Esophagus muscularis mucosa (tissue), 4 donors: ENCODE results near the gene FXYD4. TPM values are rescaled to one million over a fixed set of nuclear protein-coding genes. Genes with fewer than 3 reads are reported as not detected.

Experiments used
- DNase-seq: peaks from one replicate; pipeline ENCODE4 v3.0.0-alpha.2; 2017; ENCODE audit errors: extremely low spot score
- H3K27ac ChIP-seq, 4 donors: fragments of 200-600 bp; sonication (generic); replicated peaks in 1 of 4; 1 replicate in 3 of 4; 2 replicates in 1 of 4; pipeline ENCODE4 v1.5.1; 2016 to 2019; ENCODE audit warnings: mild to moderate bottlenecking in 1 of 4
- H3K27me3 ChIP-seq, 4 donors: fragments of 200-600 bp; sonication (generic); one replicate each; pipeline versions ENCODE4 v1.5.1 to v1.6.0; 2016 to 2019
- H3K36me3 ChIP-seq, 4 donors: fragments of 200-600 bp; sonication (generic); one replicate each; pipeline ENCODE4 v1.5.1; 2016 to 2019
- H3K4me1 ChIP-seq, 4 donors: fragments of 200-600 bp; sonication (generic); one replicate each; pipeline ENCODE4 v1.5.1; 2016 to 2019
- H3K4me3 ChIP-seq, 4 donors: fragments of 200-600 bp; sonication (generic); 1 replicate in 2 of 4; 2 replicates in 2 of 4; pipeline ENCODE4 v1.5.1; 2016 to 2019; ENCODE audit warnings: mild to moderate bottlenecking in 4 of 4, moderate library complexity in 1 of 4
- H3K9me3 ChIP-seq, 4 donors: fragments of 200-600 bp; sonication (generic); 1 replicate in 3 of 4; 2 replicates in 1 of 4; pipeline ENCODE4 v1.5.1; 2016 to 2019
- EP300 ChIP-seq: sonication (generic); formaldehyde crosslinking; IDR thresholded peaks from one replicate; pipeline ENCODE4 v1.6.1; 2017; ENCODE audit warnings: antibody characterized with exemption
- POLR2A ChIP-seq: fragments of 450-650 bp; IDR thresholded peaks from one replicate; pipeline ENCODE4 v1.6.1; 2017; ENCODE audit warnings: antibody characterized with exemption, moderate library complexity, mild to moderate bottlenecking, low read depth
- POLR2AphosphoS5 ChIP-seq, 2 donors: sonication (generic); formaldehyde crosslinking; IDR thresholded peaks; one replicate each; pipeline ENCODE4 v1.6.1; 2017; ENCODE audit warnings: antibody characterized with exemption in 2 of 2
- WGBS: methylation state at CpG from one replicate; pipeline ENCODE4 v1.1.5; 2018; 5-methylcytosine and 5-hydroxymethylcytosine counted together
- intact Hi-C: fragments of 100-400 bp; cut with DNase I; formaldehyde crosslinking; loops from one replicate; pipeline ENCODE4 v1.15.1; 2023
- total RNA-seq, 4 donors: library from RNA; depleted of rRNA; stranded (reverse); fragments of >200 nt; gene quantifications; one replicate each; pipeline versions ENCODE4 v1.1.0 to v1.2.1, GENCODE V29; 2016
- TF ChIP-seq, protein P1 (sequence below), 3 experiments: fragments of 200-600 bp in 2 of 3; fragments of 450-650 bp in 1 of 3; sonication (generic) in 2 of 3; IDR thresholded peaks; one replicate each; pipeline ENCODE4 v1.5.1; 2017 to 2019; ENCODE audit warnings: antibody characterized with exemption in 3 of 3, mild to moderate bottlenecking in 2 of 3, moderate library complexity in 1 of 3

FXYD4 gene
- total RNA-seq, 4 donors from 2014 or later: not detected

DNA sequence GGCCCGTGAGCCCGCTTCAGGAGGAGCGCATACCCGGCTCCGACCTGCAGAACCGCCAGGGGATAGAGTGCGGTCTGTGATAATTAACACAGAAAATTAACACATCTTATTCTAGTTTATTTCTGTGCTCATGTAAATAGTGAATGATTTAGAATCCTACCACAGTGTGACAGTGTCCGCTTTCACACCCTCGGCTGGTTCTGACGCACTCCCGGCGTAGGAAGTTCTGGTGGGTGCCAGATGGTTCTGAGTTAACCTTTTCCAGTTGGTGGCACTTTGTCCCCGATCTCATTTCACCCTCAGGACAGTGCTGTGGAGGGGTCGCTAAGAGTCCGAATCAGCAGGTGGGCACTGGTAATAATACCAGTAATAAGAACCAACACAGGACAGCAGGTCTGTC is 28.3 kb upstream of the FXYD4 start:
- intact Hi-C loops: no loop called here

DNA sequence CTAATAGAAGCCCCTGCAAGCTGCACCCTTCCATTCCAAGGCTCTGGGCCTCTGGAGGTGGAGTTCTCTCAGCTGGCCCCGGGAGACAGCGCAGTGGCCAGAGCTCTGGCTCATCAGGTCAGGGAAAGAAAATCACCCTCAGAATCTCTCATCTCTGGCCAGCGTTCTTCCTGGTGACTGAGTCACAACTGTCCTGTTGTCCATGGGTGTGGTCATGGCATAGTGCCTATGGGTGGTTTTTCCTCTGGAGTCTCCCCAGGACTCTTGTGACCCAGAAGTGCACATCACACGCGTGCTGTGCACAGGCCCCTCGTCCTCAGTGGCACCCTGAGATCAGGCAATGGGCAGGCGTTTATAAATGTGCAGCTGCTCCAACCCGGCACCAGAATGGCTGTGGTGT is 27.4 kb upstream of the FXYD4 start:
- H3K36me3 ChIP-seq: no peaks in the 10 kb centered on the region
- intact Hi-C loops: no loop called here
- no peak overlapping the region for H3K27ac ChIP-seq
- H3K27me3 ChIP-seq: peaks cover 0 to 15% (median 0%) of the 10 kb centered on the region in 4 donors
- TF ChIP-seq POLR2AphosphoS5 (IDR thresholded peaks at IDR 0.05) (no peak), POLR2A (no peak), EP300 (no peak)
- TF ChIP-seq, protein P1, sequence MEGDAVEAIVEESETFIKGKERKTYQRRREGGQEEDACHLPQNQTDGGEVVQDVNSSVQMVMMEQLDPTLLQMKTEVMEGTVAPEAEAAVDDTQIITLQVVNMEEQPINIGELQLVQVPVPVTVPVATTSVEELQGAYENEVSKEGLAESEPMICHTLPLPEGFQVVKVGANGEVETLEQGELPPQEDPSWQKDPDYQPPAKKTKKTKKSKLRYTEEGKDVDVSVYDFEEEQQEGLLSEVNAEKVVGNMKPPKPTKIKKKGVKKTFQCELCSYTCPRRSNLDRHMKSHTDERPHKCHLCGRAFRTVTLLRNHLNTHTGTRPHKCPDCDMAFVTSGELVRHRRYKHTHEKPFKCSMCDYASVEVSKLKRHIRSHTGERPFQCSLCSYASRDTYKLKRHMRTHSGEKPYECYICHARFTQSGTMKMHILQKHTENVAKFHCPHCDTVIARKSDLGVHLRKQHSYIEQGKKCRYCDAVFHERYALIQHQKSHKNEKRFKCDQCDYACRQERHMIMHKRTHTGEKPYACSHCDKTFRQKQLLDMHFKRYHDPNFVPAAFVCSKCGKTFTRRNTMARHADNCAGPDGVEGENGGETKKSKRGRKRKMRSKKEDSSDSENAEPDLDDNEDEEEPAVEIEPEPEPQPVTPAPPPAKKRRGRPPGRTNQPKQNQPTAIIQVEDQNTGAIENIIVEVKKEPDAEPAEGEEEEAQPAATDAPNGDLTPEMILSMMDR (IDR thresholded peaks at IDR 0.05): no peak
- WGBS: 80% methylated on average over 6 of the region's 8 CpGs
- no peak overlapping the region for H3K4me3 ChIP-seq
- DNase-seq: no peak
- H3K4me1 ChIP-seq: peaks cover 0 to 8% (median 0%) of the 10 kb centered on the region in 4 donors
- H3K9me3 ChIP-seq: no peaks in the 10 kb centered on the region

More for the DNA sequence above, 28.3 kb upstream of the FXYD4 start:
- Histone ChIP-seq H3K9me3 (no peaks in the 10 kb centered on the region), H3K36me3 (no peaks in the 10 kb centered on the region), H3K4me3 (no peak overlapping the region), H3K27me3 (peaks cover 0 to 24% (median 0%) of the 10 kb centered on the region in 4 donors), H3K27ac (no peak overlapping the region), H3K4me1 (peaks cover 0 to 8% (median 0%) of the 10 kb centered on the region in 4 donors)
- DNase-seq: no peak
- WGBS: 94% methylated on average over 15 of the region's 15 CpGs
- TF ChIP-seq, protein P1 (IDR thresholded peaks at IDR 0.05): no peak
- TF ChIP-seq POLR2AphosphoS5 (IDR thresholded peaks at IDR 0.05) (no peak), EP300 (no peak), POLR2A (no peak)

DNA sequence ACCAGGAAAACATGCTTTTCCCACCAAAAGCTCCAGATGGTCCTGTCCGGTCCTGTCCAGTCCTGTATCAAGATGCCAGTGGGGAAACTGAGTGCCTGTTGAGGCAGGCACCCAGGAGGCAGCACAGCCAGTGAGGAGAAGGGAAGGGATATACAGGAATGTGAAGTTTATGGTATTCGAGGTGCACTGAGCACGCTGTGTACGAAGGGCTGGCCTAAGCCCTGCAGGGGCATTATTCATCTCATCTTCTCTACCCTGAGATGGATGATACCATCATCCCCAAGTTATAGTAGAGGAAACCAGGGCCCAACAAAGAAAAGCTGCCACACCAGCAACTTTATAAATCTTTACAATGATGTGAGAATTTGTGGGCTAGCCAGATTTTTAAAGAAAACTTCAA is 23.4 kb upstream of the FXYD4 start:
- no peak for DNase-seq
- no peaks in the 10 kb centered on the region for H3K9me3 ChIP-seq

DNA sequence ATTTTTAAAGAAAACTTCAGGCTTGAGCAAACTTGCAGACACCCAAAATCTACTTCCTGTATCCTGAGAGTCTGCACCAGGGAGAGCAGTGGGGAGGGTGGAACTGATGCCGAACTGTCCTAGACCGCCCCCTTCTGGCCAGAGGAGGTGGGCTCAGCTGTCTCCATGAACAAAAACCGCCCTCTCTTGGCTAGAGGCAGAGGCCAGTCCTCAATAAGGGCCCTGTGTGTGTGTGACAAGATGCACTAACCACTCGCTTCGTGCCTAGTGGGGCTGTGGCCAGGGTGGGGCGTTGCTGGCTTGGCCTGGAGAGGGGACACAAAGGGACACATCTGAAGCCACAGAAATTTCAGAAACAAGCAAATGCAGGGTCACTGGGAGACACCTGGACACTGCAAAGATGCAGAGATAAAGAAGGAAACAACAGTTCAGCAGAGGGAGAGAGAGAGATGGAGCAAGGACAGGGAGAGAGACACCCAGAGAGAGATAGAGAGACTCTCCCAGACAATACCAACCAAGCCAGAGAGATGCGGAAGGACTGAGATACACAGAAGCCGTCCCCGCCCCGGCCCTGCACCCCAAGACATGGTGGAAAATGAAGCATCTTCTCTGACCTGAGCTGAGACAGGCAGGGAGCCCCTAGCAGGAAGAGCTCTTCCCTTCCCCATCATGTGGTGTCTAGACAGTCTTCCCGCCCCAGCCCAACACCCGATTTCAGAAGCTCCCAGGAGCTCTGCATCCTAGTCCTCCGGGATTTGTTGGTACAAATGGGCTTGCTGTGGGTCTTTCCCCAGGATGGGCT is 22.7 kb upstream of the FXYD4 start:
- no peak overlapping the region for H3K27ac ChIP-seq
- intact Hi-C loops: loop anchor here (2.0 kb wide), 1 partner anchor 56 kb away; no protein-coding TSS in a partner anchor
- H3K36me3 ChIP-seq: no peaks in the 10 kb centered on the region
- TF ChIP-seq EP300 (no peak), POLR2AphosphoS5 (IDR thresholded peaks at IDR 0.05) (no peak), POLR2A (no peak)
- TF ChIP-seq, protein P1 (IDR thresholded peaks at IDR 0.05): peak; percentile 81 to 90 (median 81)
- 53% methylated on average over 12 of the region's 13 CpGs for WGBS
- peaks cover 0 to 7% (median 3%) of the 10 kb centered on the region in 4 donors for H3K4me1 ChIP-seq
- no peaks in the 10 kb centered on the region for H3K9me3 ChIP-seq
- H3K27me3 ChIP-seq: peaks cover 0 to 21% (median 7%) of the 10 kb centered on the region in 4 donors
- peak; percentile 95 for DNase-seq
- H3K4me3 ChIP-seq: no peak overlapping the region

More for the DNA sequence above, 23.4 kb upstream of the FXYD4 start:
- no peak for TF ChIP-seq POLR2A
- TF ChIP-seq POLR2AphosphoS5 (IDR thresholded peaks at IDR 0.05): no peak
- TF ChIP-seq EP300: no peak
- TF ChIP-seq, protein P1 (IDR thresholded peaks at IDR 0.05): no peak
- Histone ChIP-seq H3K27me3 (peaks cover 0 to 21% (median 7%) of the 10 kb centered on the region in 4 donors), H3K27ac (no peak overlapping the region), H3K36me3 (no peaks in the 10 kb centered on the region), H3K4me3 (no peak overlapping the region), H3K4me1 (peaks cover 0 to 7% (median 3%) of the 10 kb centered on the region in 4 donors)
- WGBS: 82% methylated on average over 4 of the region's 4 CpGs
- intact Hi-C loops: loop anchor here (2.0 kb wide), 1 partner anchor 55 kb away; no protein-coding TSS in a partner anchor
